ENCODE data around the gene MIB2.
A peak's percentile ranks its signal among the peaks of the same experiment; 100 is the strongest.

The MIB2 gene

GRCh38 chr1:1609822-1610485, 5.3 kb upstream of the MIB2 start:
- Histone ChIP-seq H3K9ac (ENCODE audit: low read depth, low read length) (no peak overlapping the region), H3K4me1 (ENCODE audit: control insufficient read depth, insufficient read depth, low read length) (peaks cover 11% of the 10 kb centered on the region), H3K4me2 (ENCODE audit: low read length) (no peak overlapping the region), H3K4me3 (ENCODE audit: low read length) (no peak overlapping the region), H3K36me3 (ENCODE audit: insufficient read depth, low read length) (no peaks in the 10 kb centered on the region), H3K27me3 (ENCODE audit: control insufficient read depth, insufficient read depth, low read length) (peaks cover 2% of the 10 kb centered on the region), H3K9me3 (replicated peaks; ENCODE audit: low read length) (no peaks in the 10 kb centered on the region)

- H3K9me3 ChIP-seq (replicated peaks; ENCODE audit: low read length): no peaks in the 10 kb centered on the region
- no peaks in the 10 kb centered on the region for H3K27me3 ChIP-seq (ENCODE audit: control insufficient read depth, insufficient read depth, low read length)
- H3K36me3 ChIP-seq (ENCODE audit: insufficient read depth, low read length): no peaks in the 10 kb centered on the region
- no peak overlapping the region for H3K4me2 ChIP-seq (ENCODE audit: low read length)
- no peak overlapping the region for H3K4me3 ChIP-seq (ENCODE audit: low read length)
- H3K4me1 ChIP-seq (ENCODE audit: control insufficient read depth, insufficient read depth, low read length): peaks cover 11% of the 10 kb centered on the region
- no peak overlapping the region for H3K9ac ChIP-seq (ENCODE audit: low read depth, low read length)
Observed at GRCh38 chr1:1610796-1611195, 4.5 kb upstream of the MIB2 start.

- Histone ChIP-seq H3K27me3 (ENCODE audit: control insufficient read depth, insufficient read depth, low read length) (no peaks in the 10 kb centered on the region), H3K4me3 (ENCODE audit: low read length) (no peak overlapping the region), H3K4me1 (ENCODE audit: control insufficient read depth, insufficient read depth, low read length) (peaks cover 19% of the 10 kb centered on the region), H3K4me2 (ENCODE audit: low read length) (no peak overlapping the region), H3K9ac (ENCODE audit: low read depth, low read length) (no peak overlapping the region), H3K36me3 (ENCODE audit: insufficient read depth, low read length) (no peaks in the 10 kb centered on the region), H3K9me3 (replicated peaks; ENCODE audit: low read length) (no peaks in the 10 kb centered on the region)
Observed at GRCh38 chr1:1612104-1612400, 3.2 kb upstream of the MIB2 start.

GRCh38 chr1:1613509-1614082, 1.7 kb upstream of the MIB2 start:
- Histone ChIP-seq H3K9me3 (replicated peaks; ENCODE audit: low read length) (no peaks in the 10 kb centered on the region), H3K27me3 (ENCODE audit: control insufficient read depth, insufficient read depth, low read length) (no peaks in the 10 kb centered on the region), H3K36me3 (ENCODE audit: insufficient read depth, low read length) (peaks cover 10% of the 10 kb centered on the region), H3K9ac (ENCODE audit: low read depth, low read length) (peak overlapping the region; percentile 100), H3K4me3 (ENCODE audit: low read length) (peak overlapping the region; percentile 100), H3K4me2 (ENCODE audit: low read length) (peak overlapping the region; percentile 99), H3K4me1 (ENCODE audit: control insufficient read depth, insufficient read depth, low read length) (peaks cover 20% of the 10 kb centered on the region)

- Histone ChIP-seq H3K9ac (ENCODE audit: low read depth, low read length) (peak overlapping the region; percentile 100), H3K36me3 (ENCODE audit: insufficient read depth, low read length) (peaks cover 10% of the 10 kb centered on the region), H3K4me3 (ENCODE audit: low read length) (peak overlapping the region; percentile 100), H3K27me3 (ENCODE audit: control insufficient read depth, insufficient read depth, low read length) (no peaks in the 10 kb centered on the region), H3K4me2 (ENCODE audit: low read length) (peak overlapping the region; percentile 99), H3K4me1 (ENCODE audit: control insufficient read depth, insufficient read depth, low read length) (peaks cover 20% of the 10 kb centered on the region), H3K9me3 (replicated peaks; ENCODE audit: low read length) (no peaks in the 10 kb centered on the region)
Observed at GRCh38 chr1:1614204-1614953, 921 bp upstream of the MIB2 start.

- peak overlapping the region; percentile 100 for H3K4me3 ChIP-seq (ENCODE audit: low read length)
Observed at GRCh38 chr1:1614954-1615255, 395 bp upstream of the MIB2 start.

GRCh38 chr1:1616045-1616790, 918 bp downstream of the MIB2 start:
- Histone ChIP-seq H3K4me3 (ENCODE audit: low read length) (peak overlapping the region; percentile 100), H3K4me2 (ENCODE audit: low read length) (peak overlapping the region; percentile 99), H3K9ac (ENCODE audit: low read depth, low read length) (peak overlapping the region; percentile 100), H3K9me3 (replicated peaks; ENCODE audit: low read length) (no peaks in the 10 kb centered on the region), H3K36me3 (ENCODE audit: insufficient read depth, low read length) (peaks cover 10% of the 10 kb centered on the region), H3K4me1 (ENCODE audit: control insufficient read depth, insufficient read depth, low read length) (peaks cover 20% of the 10 kb centered on the region), H3K27me3 (ENCODE audit: control insufficient read depth, insufficient read depth, low read length) (no peaks in the 10 kb centered on the region)

More at GRCh38 chr1:1614954-1615255, 395 bp upstream of the MIB2 start:
- Histone ChIP-seq H3K4me1 (ENCODE audit: control insufficient read depth, insufficient read depth, low read length) (peaks cover 20% of the 10 kb centered on the region), H3K4me2 (ENCODE audit: low read length) (peak overlapping the region; percentile 99), H3K9me3 (replicated peaks; ENCODE audit: low read length) (no peaks in the 10 kb centered on the region), H3K27me3 (ENCODE audit: control insufficient read depth, insufficient read depth, low read length) (no peaks in the 10 kb centered on the region), H3K36me3 (ENCODE audit: insufficient read depth, low read length) (peaks cover 10% of the 10 kb centered on the region), H3K9ac (ENCODE audit: low read depth, low read length) (peak overlapping the region; percentile 100)

- H3K4me1 ChIP-seq (ENCODE audit: control insufficient read depth, insufficient read depth, low read length): peaks cover 20% of the 10 kb centered on the region
Observed at GRCh38 chr1:1616838-1617237, 1.5 kb downstream of the MIB2 start.

GRCh38 chr1:1617516-1617915, 2.2 kb downstream of the MIB2 start:
- no peak overlapping the region for H3K9ac ChIP-seq (ENCODE audit: low read depth, low read length)
- H3K4me1 ChIP-seq (ENCODE audit: control insufficient read depth, insufficient read depth, low read length): peaks cover 25% of the 10 kb centered on the region
- peak overlapping the region; percentile 99 for H3K4me2 ChIP-seq (ENCODE audit: low read length)
- H3K4me3 ChIP-seq (ENCODE audit: low read length): no peak overlapping the region
- H3K36me3 ChIP-seq (ENCODE audit: insufficient read depth, low read length): peaks cover 10% of the 10 kb centered on the region
- no peaks in the 10 kb centered on the region for H3K9me3 ChIP-seq (replicated peaks; ENCODE audit: low read length)
- no peaks in the 10 kb centered on the region for H3K27me3 ChIP-seq (ENCODE audit: control insufficient read depth, insufficient read depth, low read length)

More at GRCh38 chr1:1616838-1617237, 1.5 kb downstream of the MIB2 start:
- Histone ChIP-seq H3K27me3 (ENCODE audit: control insufficient read depth, insufficient read depth, low read length) (no peaks in the 10 kb centered on the region), H3K4me3 (ENCODE audit: low read length) (peak overlapping the region; percentile 100), H3K9me3 (replicated peaks; ENCODE audit: low read length) (no peaks in the 10 kb centered on the region), H3K36me3 (ENCODE audit: insufficient read depth, low read length) (peaks cover 10% of the 10 kb centered on the region), H3K4me2 (ENCODE audit: low read length) (peak overlapping the region; percentile 99), H3K9ac (ENCODE audit: low read depth, low read length) (peak overlapping the region; percentile 100)

GRCh38 chr1:1617925-1618324, 2.6 kb downstream of the MIB2 start:
- peaks cover 10% of the 10 kb centered on the region for H3K36me3 ChIP-seq (ENCODE audit: insufficient read depth, low read length)
- no peak overlapping the region for H3K9ac ChIP-seq (ENCODE audit: low read depth, low read length)
- H3K4me2 ChIP-seq (ENCODE audit: low read length): no peak overlapping the region
- H3K4me3 ChIP-seq (ENCODE audit: low read length): no peak overlapping the region
- H3K4me1 ChIP-seq (ENCODE audit: control insufficient read depth, insufficient read depth, low read length): peaks cover 25% of the 10 kb centered on the region
- H3K27me3 ChIP-seq (ENCODE audit: control insufficient read depth, insufficient read depth, low read length): no peaks in the 10 kb centered on the region
- no peaks in the 10 kb centered on the region for H3K9me3 ChIP-seq (replicated peaks; ENCODE audit: low read length)

- no peak overlapping the region for H3K4me2 ChIP-seq (ENCODE audit: low read length)
- peaks cover 10% of the 10 kb centered on the region for H3K36me3 ChIP-seq (ENCODE audit: insufficient read depth, low read length)
- peaks cover 25% of the 10 kb centered on the region for H3K4me1 ChIP-seq (ENCODE audit: control insufficient read depth, insufficient read depth, low read length)
- no peak overlapping the region for H3K4me3 ChIP-seq (ENCODE audit: low read length)
- H3K9ac ChIP-seq (ENCODE audit: low read depth, low read length): no peak overlapping the region
- no peaks in the 10 kb centered on the region for H3K27me3 ChIP-seq (ENCODE audit: control insufficient read depth, insufficient read depth, low read length)
- H3K9me3 ChIP-seq (replicated peaks; ENCODE audit: low read length): no peaks in the 10 kb centered on the region
Observed at GRCh38 chr1:1618396-1619068, 3.2 kb downstream of the MIB2 start.
